HepG2 (cell line): ENCODE data around the gene YIF1B. TPM values are rescaled to one million over a fixed set of nuclear protein-coding genes. Genes with fewer than 3 reads are reported as not detected.

Source experiments
- CHCHD3 ChIP-seq: sonication (generic); formaldehyde crosslinking; IDR thresholded peaks from 2 replicates; pipeline ENCODE4 v1.8.0; 2022; ENCODE audit warnings: mild to moderate bottlenecking, missing genetic modification reagents, moderate library complexity
- DPF2 ChIP-seq: sonication (generic); formaldehyde crosslinking; IDR thresholded peaks from 2 replicates; pipeline ENCODE4 v1.4.0; 2020; ENCODE audit warnings: mild to moderate bottlenecking, low read depth, missing genetic modification reagents, borderline replicate concordance
- LRRFIP1 ChIP-seq: sonication (generic); formaldehyde crosslinking; conservative IDR thresholded peaks from 2 replicates; pipeline ENCODE4 v1.4.0; 2020; ENCODE audit warnings: missing genetic modification reagents
- MAF1 ChIP-seq: sonication (generic); formaldehyde crosslinking; IDR thresholded peaks from 2 replicates; pipeline ENCODE4 v1.5.0; 2020; ENCODE audit warnings: missing genetic modification reagents, borderline replicate concordance
- NFIC ChIP-seq: IDR thresholded peaks from 2 replicates; pipeline ENCODE4 v1.6.1; 2012; ENCODE audit warnings: mild to moderate bottlenecking, low read length, inconsistent platforms
- PRDM15 ChIP-seq: sonication (generic); formaldehyde crosslinking; IDR thresholded peaks from 2 replicates; pipeline ENCODE4 v1.4.0; 2020; ENCODE audit warnings: missing genetic modification reagents
- RARA ChIP-seq: IDR thresholded peaks from 2 replicates; pipeline ENCODE4 v1.6.1; 2016; ENCODE audit warnings: missing genetic modification reagents, missing compliant biosample characterization
- SNAPC4 ChIP-seq: sonication (generic); formaldehyde crosslinking; IDR thresholded peaks from 2 replicates; pipeline ENCODE4 v1.4.0; 2020; ENCODE audit warnings: mild to moderate bottlenecking, missing genetic modification reagents
- ZKSCAN8 ChIP-seq: IDR thresholded peaks from 2 replicates; pipeline ENCODE4 v1.6.1; 2016; ENCODE audit warnings: borderline replicate concordance, missing genetic modification reagents, missing compliant biosample characterization
- ZNF441 ChIP-seq: sonication (generic); formaldehyde crosslinking; IDR thresholded peaks from 2 replicates; pipeline ENCODE4 v1.7.0; 2021; ENCODE audit warnings: missing genetic modification reagents, borderline replicate concordance
- ZNF746 ChIP-seq: sonication (generic); formaldehyde crosslinking; IDR thresholded peaks from 2 replicates; pipeline ENCODE4 v1.8.0; 2022; ENCODE audit warnings: mild to moderate bottlenecking, missing genetic modification reagents
- ZSCAN20 ChIP-seq: sonication (generic); formaldehyde crosslinking; IDR thresholded peaks from 2 replicates; pipeline ENCODE4 v1.4.0; 2020; ENCODE audit warnings: missing genetic modification reagents, mild to moderate bottlenecking, borderline replicate concordance
- polyA plus RNA-seq, 8 experiments: library from polyadenylated mRNA; depleted of rRNA in 3 of 8; stranded (reverse) in 7 of 8; unstranded in 1 of 8; fragments of >200 nt; fragmentation: Illumina TruSeq in 4 of 8; extraction: Trizol in 4 of 8; gene quantifications; 2 replicates each; pipeline versions ENCODE4 v1.2.1 to v1.2.3, GENCODE V29; 2011 to 2016; ENCODE audit warnings: low read depth in 4 of 8, missing spikeins in 1 of 8, mixed read lengths in 1 of 8; ENCODE audit not compliant: insufficient read depth in 1 of 8
- total RNA-seq, 5 experiments: library from RNA; depleted of rRNA; stranded (reverse); fragments of >200 nt; fragmentation: Illumina TruSeq; extraction: Trizol; gene quantifications; 2 replicates each; pipeline ENCODE4 v1.2.3, GENCODE V29; 2016; ENCODE audit warnings: low read depth in 1 of 5
- TF ChIP-seq, protein P1 (sequence below): sonication (generic); formaldehyde crosslinking; IDR thresholded peaks from 2 replicates; pipeline ENCODE4 v1.4.0; 2020; ENCODE audit warnings: missing genetic modification reagents
- TF ChIP-seq, protein P2 (sequence below): sonication (generic); formaldehyde crosslinking; IDR thresholded peaks from 2 replicates; pipeline ENCODE4 v1.4.0; 2020; ENCODE audit warnings: low read depth, mild to moderate bottlenecking, missing genetic modification reagents

YIF1B gene
- total and polyA plus RNA-seq, 2 of the 13 experiments (the other 11 are each of a cell fraction or from before 2014, with no cell fraction given), result 41.4 to 85.2 TPM

DNA sequence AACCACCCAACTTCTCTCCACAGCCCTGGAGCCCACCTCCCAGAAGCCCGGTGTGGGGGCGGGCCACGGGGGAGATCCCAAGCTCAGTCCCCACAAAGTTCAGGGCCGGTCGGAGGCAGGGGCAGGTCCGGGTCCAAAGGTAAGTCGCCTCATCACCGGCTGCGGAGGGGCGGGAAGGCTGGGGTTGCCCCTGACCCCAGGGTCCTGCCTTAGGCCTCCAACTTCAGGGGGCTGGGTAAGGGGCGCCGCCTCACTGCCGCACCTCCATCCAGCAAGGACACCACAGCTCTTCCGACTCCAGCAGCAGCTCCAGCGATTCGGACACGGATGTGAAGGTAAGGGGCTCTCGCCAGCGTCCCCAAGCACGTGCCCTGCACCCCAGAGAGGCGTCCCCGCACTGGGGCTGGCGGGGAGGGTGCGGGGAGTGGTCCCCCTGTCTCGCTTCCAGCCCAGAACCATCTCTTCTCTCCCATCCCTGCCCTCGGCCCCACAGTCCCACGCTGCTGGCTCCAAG lies 11.3 kb downstream of the YIF1B start (continued):
- TF ChIP-seq LRRFIP1 (no peak), PRDM15 (CRISPR knock-in tag) (no peak), ZKSCAN8 (CRISPR knock-in tag) (no peak), MAF1 (CRISPR knock-in tag) (no peak), ZNF746 (CRISPR knock-in tag) (peak; percentile 38; the same call in 1 of the 2 replicates), DPF2 (CRISPR knock-in tag) (no peak), SNAPC4 (no peak), ZSCAN20 (CRISPR knock-in tag) (no peak), CHCHD3 (no peak), RARA (CRISPR knock-in tag) (peak; percentile 39; the same call in 1 of the 2 replicates), NFIC (no peak), ZNF441 (CRISPR knock-in tag) (no peak)
- TF ChIP-seq, protein P1, sequence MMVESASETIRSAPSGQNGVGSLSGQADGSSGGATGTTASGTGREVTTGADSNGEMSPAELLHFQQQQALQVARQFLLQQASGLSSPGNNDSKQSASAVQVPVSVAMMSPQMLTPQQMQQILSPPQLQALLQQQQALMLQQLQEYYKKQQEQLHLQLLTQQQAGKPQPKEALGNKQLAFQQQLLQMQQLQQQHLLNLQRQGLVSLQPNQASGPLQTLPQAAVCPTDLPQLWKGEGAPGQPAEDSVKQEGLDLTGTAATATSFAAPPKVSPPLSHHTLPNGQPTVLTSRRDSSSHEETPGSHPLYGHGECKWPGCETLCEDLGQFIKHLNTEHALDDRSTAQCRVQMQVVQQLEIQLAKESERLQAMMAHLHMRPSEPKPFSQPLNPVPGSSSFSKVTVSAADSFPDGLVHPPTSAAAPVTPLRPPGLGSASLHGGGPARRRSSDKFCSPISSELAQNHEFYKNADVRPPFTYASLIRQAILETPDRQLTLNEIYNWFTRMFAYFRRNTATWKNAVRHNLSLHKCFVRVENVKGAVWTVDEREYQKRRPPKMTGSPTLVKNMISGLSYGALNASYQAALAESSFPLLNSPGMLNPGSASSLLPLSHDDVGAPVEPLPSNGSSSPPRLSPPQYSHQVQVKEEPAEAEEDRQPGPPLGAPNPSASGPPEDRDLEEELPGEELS, result no peak
- TF ChIP-seq, protein P2, sequence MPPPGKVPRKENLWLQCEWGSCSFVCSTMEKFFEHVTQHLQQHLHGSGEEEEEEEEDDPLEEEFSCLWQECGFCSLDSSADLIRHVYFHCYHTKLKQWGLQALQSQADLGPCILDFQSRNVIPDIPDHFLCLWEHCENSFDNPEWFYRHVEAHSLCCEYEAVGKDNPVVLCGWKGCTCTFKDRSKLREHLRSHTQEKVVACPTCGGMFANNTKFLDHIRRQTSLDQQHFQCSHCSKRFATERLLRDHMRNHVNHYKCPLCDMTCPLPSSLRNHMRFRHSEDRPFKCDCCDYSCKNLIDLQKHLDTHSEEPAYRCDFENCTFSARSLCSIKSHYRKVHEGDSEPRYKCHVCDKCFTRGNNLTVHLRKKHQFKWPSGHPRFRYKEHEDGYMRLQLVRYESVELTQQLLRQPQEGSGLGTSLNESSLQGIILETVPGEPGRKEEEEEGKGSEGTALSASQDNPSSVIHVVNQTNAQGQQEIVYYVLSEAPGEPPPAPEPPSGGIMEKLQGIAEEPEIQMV (CRISPR knock-in tag), result no peak
